K562 (cell line): ENCODE measurements around the gene KCNAB1. TPM values are rescaled to one million over a fixed set of nuclear protein-coding genes. Genes with fewer than 3 reads are reported as not detected.

Experiments used
- ATAC-seq: fragments of 200-7000 bp; cut with Tn5 transposase; 3 replicates; pipeline ENCODE4 v1.9.1; 2020; ENCODE audit warnings: moderate library complexity
- BruUV-seq: library from RNA; stranded (reverse); fragments of 400-500 nt; replicated peaks from 2 replicates; lab custom pipeline; 2021; lab: Mats Ljungman, UMichigan
- CTCF ChIA-PET: fragments of 300-600 bp; formaldehyde crosslinking; extraction: SDS; loops from one replicate; lab custom pipeline; 2021; ENCODE audit warnings: low intra/inter-chr PET ratio; lab: Yijun Ruan, JAX
- POLR2A ChIA-PET: fragments of 300-600, 350-650 bp; sonication (Branson Sonifier 250); formaldehyde crosslinking; extraction: SDS; loops from one replicate; lab custom pipeline; 2021; ENCODE audit warnings: antibody characterized with exemption, inconsistent platforms; lab: Yijun Ruan, JAX
- DNase-seq, 4 experiments: peaks; one replicate each; pipeline versions ENCODE4 v3.0.0 to v3.0.0-alpha.2; 2011 to 2018; ENCODE audit warnings: low spot score in 3 of 4, mixed read lengths in 3 of 4; ENCODE audit errors: extremely low read depth in 1 of 4
- FAIRE-seq: peaks from 2 replicates; lab custom pipeline; 2011; peaks lifted over from hg19 to GRCh38; lab: Jason Lieb, UNC
- H2AFZ ChIP-seq: 2 replicates; pipeline ENCODE4 v1.6.0; 2011; ENCODE audit warnings: low read depth, low read length, control low read depth, inconsistent platforms
- H3K27ac ChIP-seq: fragments of 200-600 bp; 3 replicates; pipeline ENCODE4 v1.8.0; 2011; ENCODE audit warnings: low read depth, mild to moderate bottlenecking, control low read depth, inconsistent platforms, low read length, moderate library complexity, mixed read lengths; ENCODE audit errors: extremely low read depth
- H3K27me3 ChIP-seq, 2 experiments: fragments of 300-600 bp in 1 of 2; 2 replicates in 1 of 2; 3 replicates in 1 of 2; pipeline versions ENCODE4 v1.6.0 to v1.8.0; 2011; ENCODE audit warnings: inconsistent platforms in 2 of 2, low read length in 2 of 2, mild to moderate bottlenecking in 1 of 2, mixed read lengths in 1 of 2, moderate library complexity in 1 of 2; ENCODE audit not compliant: control insufficient read depth in 2 of 2, insufficient read depth in 2 of 2
- H3K36me3 ChIP-seq: fragments of 300-600 bp; 3 replicates; pipeline ENCODE4 v1.8.0; 2011; ENCODE audit warnings: mild to moderate bottlenecking, low read length, inconsistent platforms; ENCODE audit not compliant: control insufficient read depth, insufficient read depth
- H3K4me1 ChIP-seq, 2 experiments: fragments of 200-600 bp in 1 of 2; replicated peaks in 1 of 2; 2 replicates in 1 of 2; 3 replicates in 1 of 2; pipeline versions ENCODE4 v1.5.1 to v1.8.0; 2011; ENCODE audit warnings: inconsistent platforms in 2 of 2, low read length in 2 of 2, mild to moderate bottlenecking in 1 of 2, mixed read lengths in 1 of 2, moderate library complexity in 1 of 2; ENCODE audit not compliant: control insufficient read depth in 2 of 2, insufficient read depth in 2 of 2
- H3K4me2 ChIP-seq: 2 replicates; pipeline ENCODE4 v1.6.1; 2011; ENCODE audit warnings: low read length, control low read depth, inconsistent platforms, mixed read lengths; ENCODE audit not compliant: insufficient read depth
- H3K4me3 ChIP-seq: fragments of 200-600 bp; sonication (generic), shearing (Covaris generic); 2 replicates; pipeline ENCODE4 v1.5.1; 2016; ENCODE audit warnings: control low read depth, inconsistent platforms
- H3K79me2 ChIP-seq: fragments of 200-600 bp; 3 replicates; pipeline ENCODE4 v1.8.0; 2011; ENCODE audit warnings: low read length, inconsistent platforms; ENCODE audit not compliant: control insufficient read depth, insufficient read depth
- H3K9ac ChIP-seq, 2 experiments: 2 replicates each; pipeline versions ENCODE4 v1.6.0 to v1.6.1; 2011; ENCODE audit warnings: low read depth in 2 of 2, low read length in 2 of 2, control low read depth in 1 of 2, inconsistent platforms in 1 of 2, mild to moderate bottlenecking in 1 of 2, mixed read lengths in 1 of 2; ENCODE audit not compliant: insufficient read depth in 1 of 2
- H3K9me1 ChIP-seq: one replicate; pipeline ENCODE4 v1.6.0; 2011; ENCODE audit warnings: inconsistent platforms, mild to moderate bottlenecking, low read length, moderate library complexity; ENCODE audit not compliant: control insufficient read depth, insufficient read depth
- H3K9me3 ChIP-seq: replicated peaks from 2 replicates; pipeline ENCODE4 v1.5.1; 2011; ENCODE audit warnings: low read depth, low read length, inconsistent platforms; ENCODE audit not compliant: control insufficient read depth, insufficient read depth
- H4K20me1 ChIP-seq: replicated peaks from 2 replicates; pipeline ENCODE4 v1.6.1; 2011; ENCODE audit warnings: low read length, inconsistent platforms, mixed read lengths; ENCODE audit not compliant: control insufficient read depth, insufficient read depth
- C11orf30 ChIP-seq: fragments of 450-650 bp; IDR thresholded peaks from 2 replicates; pipeline ENCODE4 v1.6.1; 2016; ENCODE audit warnings: low read depth, mild to moderate bottlenecking
- CBX2 ChIP-seq: fragments of 200-600 bp; sonication (generic); IDR thresholded peaks from one replicate; pipeline ENCODE4 v1.6.1; 2012; ENCODE audit warnings: mild to moderate bottlenecking, low read length, inconsistent platforms; ENCODE audit not compliant: insufficient read depth, poor library complexity, severe bottlenecking
- FOXP1 ChIP-seq: sonication (generic); formaldehyde crosslinking; IDR thresholded peaks from 2 replicates; pipeline ENCODE4 v1.8.0; 2022; ENCODE audit warnings: mild to moderate bottlenecking, missing genetic modification reagents
- HOXB6 ChIP-seq: fragments of 250-450 bp; sonication (Bioruptor Pico); IDR thresholded peaks from 2 replicates; pipeline ENCODE4 v1.5.1; 2022; ENCODE audit warnings: mild to moderate bottlenecking, borderline replicate concordance
- KLF6 ChIP-seq: fragments of 250-450 bp; sonication (Bioruptor Pico); IDR thresholded peaks from 2 replicates; pipeline ENCODE4 v1.4.0; 2020; ENCODE audit warnings: mild to moderate bottlenecking, moderate library complexity, borderline replicate concordance
- MAFF ChIP-seq: IDR thresholded peaks from 2 replicates; pipeline ENCODE4 v1.6.1; 2012; ENCODE audit warnings: low read length, improper control_type of control experiment
- MCM7 ChIP-seq, 2 experiments: fragments of 450-650 bp; IDR thresholded peaks; 2 replicates each; pipeline ENCODE4 v1.6.1; 2016 to 2018
- MEF2D ChIP-seq: conservative IDR thresholded peaks from 2 replicates; pipeline ENCODE4 v1.6.1; 2016; ENCODE audit warnings: low read depth, missing genetic modification characterization, missing compliant biosample characterization
- MYNN ChIP-seq, 2 experiments: sonication (generic); formaldehyde crosslinking in 1 of 2; IDR thresholded peaks; 2 replicates each; pipeline versions ENCODE4 v1.5.0 to v1.6.1; 2016 to 2020; ENCODE audit warnings: antibody characterized with exemption in 1 of 2, missing genetic modification reagents in 1 of 2
- OTX1 ChIP-seq: fragments of 450-650 bp; formaldehyde crosslinking; IDR thresholded peaks from 2 replicates; pipeline ENCODE4 v1.4.0; 2022; ENCODE audit warnings: mild to moderate bottlenecking
- TCF7 ChIP-seq: sonication (generic); IDR thresholded peaks from 2 replicates; pipeline ENCODE4 v1.6.1; 2016; ENCODE audit warnings: antibody characterized with exemption, borderline replicate concordance
- XRCC5 ChIP-seq: fragments of 200-400 bp; formaldehyde crosslinking; IDR thresholded peaks from 2 replicates; pipeline ENCODE4 v1.6.1; 2017; ENCODE audit warnings: low read depth, mild to moderate bottlenecking, low read length
- ZNF583 ChIP-seq: fragments of 250-450 bp; sonication (Bioruptor Pico); IDR thresholded peaks from 2 replicates; pipeline ENCODE4 v1.4.0; 2020
- WGBS: fragments of 100-300 bp; shearing (Covaris generic); methylation state at CpG from one replicate; pipeline ENCODE4 v1.1.6; 2016; ENCODE audit warnings: low coverage, mixed read lengths; ENCODE audit not compliant: insufficient coverage; ENCODE audit errors: missing lambda C conversion rate; 5-methylcytosine and 5-hydroxymethylcytosine counted together
- in situ Hi-C: fragments of 300-500 bp; cut with MboI; formaldehyde crosslinking; loops from 4 replicates; pipeline ENCODE4 v1.15.0; 2018; ENCODE audit warnings: inconsistent platforms, mixed read lengths
- intact Hi-C: fragments of 100-400 bp; cut with micrococcal nuclease; formaldehyde crosslinking; loops from 2 replicates; pipeline ENCODE4 v1.14.2; 2022
- polyA plus RNA-seq, 8 experiments: library from polyadenylated mRNA; depleted of rRNA in 4 of 8; stranded (reverse) in 5 of 8; unstranded in 3 of 8; fragments of >200 nt; fragmentation: Nextera tagmentation in 2 of 8; fragmentation: Illumina TruSeq in 1 of 8; extraction: Ambion mirVana in 2 of 8; extraction: Trizol in 1 of 8; gene quantifications; 2 replicates each; pipeline versions ENCODE4 v1.2.1 to v1.2.3, GENCODE V29; 2011 to 2014; ENCODE audit warnings: inconsistent platforms in 1 of 8, missing spikeins in 1 of 8
- total RNA-seq, 7 experiments: library from RNA; depleted of rRNA in 6 of 7; stranded (reverse); fragments of >200 nt in 6 of 7; fragmentation: Illumina TruSeq in 2 of 7; extraction: Trizol in 2 of 7; gene quantifications; 2 replicates each; pipeline versions ENCODE4 v1.2.1 to v1.2.3, GENCODE V29; 2011 to 2021; ENCODE audit warnings: low replicate concordance in 1 of 7
- TF ChIP-seq, protein P1 (sequence below): fragments of 250-450 bp; sonication (Bioruptor Pico); IDR thresholded peaks from 2 replicates; pipeline ENCODE4 v1.9.0; 2021; ENCODE audit warnings: mild to moderate bottlenecking
- TF ChIP-seq, protein P2 (sequence below): fragments of 250-450 bp; sonication (Bioruptor Pico); IDR thresholded peaks from 2 replicates; pipeline ENCODE4 v1.8.0; 2021; ENCODE audit warnings: moderate library complexity, mild to moderate bottlenecking, inconsistent platforms

KCNAB1 gene
- total and polyA plus RNA-seq, 9 of the 15 experiments (the other 6 are each of a cell fraction or from before 2014, with no cell fraction given), result 0.14 to 1.2 (median 0.51) TPM

DNA sequence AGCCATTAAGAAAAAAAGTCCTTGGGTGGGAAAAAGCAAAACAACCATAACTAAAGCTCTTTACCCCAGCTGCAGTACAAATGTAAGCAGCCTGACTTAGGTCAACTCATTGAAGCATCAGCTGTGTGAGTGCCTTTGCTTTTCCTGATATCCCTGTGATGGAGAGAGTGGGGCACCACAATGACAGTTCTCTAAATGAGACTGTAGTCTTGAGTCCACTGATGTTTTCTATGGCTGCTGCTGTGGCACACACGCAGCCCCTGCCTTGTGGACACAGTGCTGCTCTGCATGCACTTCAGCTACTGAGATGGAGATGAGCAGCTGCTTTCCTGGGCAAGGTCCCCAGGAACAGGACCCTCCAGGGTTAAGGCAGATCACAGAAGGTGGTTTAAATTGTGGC, 173.2 kb downstream of the KCNAB1 start:
- ATAC-seq (no peak), DNase-seq (no peak), FAIRE-seq (no peak)
- no TSS peak for BruUV-seq
- no peaks in the 10 kb centered on the region for H4K20me1 ChIP-seq
- CTCF ChIA-PET, result no interaction called here
- TF ChIP-seq ZNF583 (CRISPR knock-in tag) (no peak), KLF6 (no peak), MCM7 (IDR thresholded peaks at IDR 0.05) (no peak), MYNN (IDR thresholded peaks at IDR 0.05) (no peak), MYNN (CRISPR knock-in tag; IDR thresholded peaks at IDR 0.05) (no peak), C11orf30 (no peak), OTX1 (CRISPR knock-in tag) (no peak), TCF7 (no peak), FOXP1 (no peak), HOXB6 (CRISPR knock-in tag) (no peak), CBX2 (no peak), MAFF (no peak), MEF2D (tag) (no peak), XRCC5 (no peak)
- TF ChIP-seq, protein P1, sequence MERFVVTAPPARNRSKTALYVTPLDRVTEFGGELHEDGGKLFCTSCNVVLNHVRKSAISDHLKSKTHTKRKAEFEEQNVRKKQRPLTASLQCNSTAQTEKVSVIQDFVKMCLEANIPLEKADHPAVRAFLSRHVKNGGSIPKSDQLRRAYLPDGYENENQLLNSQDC (CRISPR knock-in tag), result no peak
- TF ChIP-seq, protein P2, sequence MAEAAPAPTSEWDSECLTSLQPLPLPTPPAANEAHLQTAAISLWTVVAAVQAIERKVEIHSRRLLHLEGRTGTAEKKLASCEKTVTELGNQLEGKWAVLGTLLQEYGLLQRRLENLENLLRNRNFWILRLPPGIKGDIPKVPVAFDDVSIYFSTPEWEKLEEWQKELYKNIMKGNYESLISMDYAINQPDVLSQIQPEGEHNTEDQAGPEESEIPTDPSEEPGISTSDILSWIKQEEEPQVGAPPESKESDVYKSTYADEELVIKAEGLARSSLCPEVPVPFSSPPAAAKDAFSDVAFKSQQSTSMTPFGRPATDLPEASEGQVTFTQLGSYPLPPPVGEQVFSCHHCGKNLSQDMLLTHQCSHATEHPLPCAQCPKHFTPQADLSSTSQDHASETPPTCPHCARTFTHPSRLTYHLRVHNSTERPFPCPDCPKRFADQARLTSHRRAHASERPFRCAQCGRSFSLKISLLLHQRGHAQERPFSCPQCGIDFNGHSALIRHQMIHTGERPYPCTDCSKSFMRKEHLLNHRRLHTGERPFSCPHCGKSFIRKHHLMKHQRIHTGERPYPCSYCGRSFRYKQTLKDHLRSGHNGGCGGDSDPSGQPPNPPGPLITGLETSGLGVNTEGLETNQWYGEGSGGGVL (CRISPR knock-in tag), result no peak
- H3K4me2 ChIP-seq, result no peak overlapping the region
- no peak overlapping the region for H3K27ac ChIP-seq
- H3K4me1 ChIP-seq, result 0 out of 5 replicates have a peak, but pooled peaks cover 0 to 4% of the 10 kb centered on the region in 2 experiments
- WGBS, result 0% methylated on average over 1 of the region's 1 CpG
- in situ Hi-C loops, result no loop called here
- H3K9me3 ChIP-seq, result no peaks in the 10 kb centered on the region
- no peak overlapping the region for H3K9ac ChIP-seq
- no peaks in the 10 kb centered on the region for H3K36me3 ChIP-seq
- H3K79me2 ChIP-seq, result no peaks in the 10 kb centered on the region
- intact Hi-C loops, result no loop called here
- H3K9me1 ChIP-seq, result no peaks in the 10 kb centered on the region
- no peak overlapping the region for H2AFZ ChIP-seq
- peaks cover 23% of the 10 kb centered on the region in 2 experiments for H3K27me3 ChIP-seq
- H3K4me3 ChIP-seq, result no peak overlapping the region
- POLR2A ChIA-PET, result interaction anchor here (1.3 kb wide), 1 partner anchor 15 kb away, joined by 3 read pairs; no protein-coding TSS in a partner anchor
